HG03520 (cell line): ENCODE results near the gene ACY1.
"Not testable (repeated sequence)": the region's sequence is repeated elsewhere in the genome, so short reads cannot be mapped to it uniquely, and the experiment has no call there.

Experiments
- ATAC-seq: cut with Tn5 transposase; IDR thresholded peaks from one replicate; pipeline ENCODE4 v1.9.1; 2021; ENCODE audit warnings: mild to moderate bottlenecking, moderate library complexity; ENCODE audit not compliant: unreplicated experiment

Gene ACY1

GRCh38 chr3:51980253-51980652 lies 3.1 kb upstream of the ACY1 start:
- no peak for ATAC-seq

- peak; percentile 37 for ATAC-seq
These were observed 940 bp upstream of the ACY1 start for GRCh38 chr3:51982352-51982837.

GRCh38 chr3:51983578-51984268 lies 388 bp downstream of the ACY1 start:
- no peak for ATAC-seq

DNA sequence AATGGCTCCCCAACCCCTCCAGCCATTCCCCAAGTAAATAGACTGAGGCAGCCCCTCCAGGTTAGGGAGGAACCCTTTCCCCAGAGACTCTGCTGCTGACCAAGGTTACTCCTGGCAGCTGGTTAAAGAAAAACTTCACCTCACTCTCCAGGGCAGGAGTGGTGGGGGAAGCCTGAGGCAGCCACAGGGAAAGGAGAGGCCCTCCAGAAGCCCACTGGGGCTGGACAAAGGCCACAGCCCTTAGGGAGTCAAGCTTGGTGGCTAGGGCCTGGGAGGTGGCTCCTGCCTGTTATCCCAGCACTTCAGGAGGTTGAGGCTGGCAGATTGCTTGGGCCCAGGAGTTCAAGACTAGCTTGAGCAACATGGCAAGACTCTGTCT lies 923 bp downstream of the ACY1 start:
- ATAC-seq = no peak

GRCh38 chr3:51985063-51985462 lies 1.7 kb downstream of the ACY1 start:
- ATAC-seq = no peak

GRCh38 chr3:51986010-51986947 lies 2.9 kb downstream of the ACY1 start:
- no peak for ATAC-seq

GRCh38 chr3:51987568-51987967 lies 4.2 kb downstream of the ACY1 start:
- no peak for ATAC-seq

DNA sequence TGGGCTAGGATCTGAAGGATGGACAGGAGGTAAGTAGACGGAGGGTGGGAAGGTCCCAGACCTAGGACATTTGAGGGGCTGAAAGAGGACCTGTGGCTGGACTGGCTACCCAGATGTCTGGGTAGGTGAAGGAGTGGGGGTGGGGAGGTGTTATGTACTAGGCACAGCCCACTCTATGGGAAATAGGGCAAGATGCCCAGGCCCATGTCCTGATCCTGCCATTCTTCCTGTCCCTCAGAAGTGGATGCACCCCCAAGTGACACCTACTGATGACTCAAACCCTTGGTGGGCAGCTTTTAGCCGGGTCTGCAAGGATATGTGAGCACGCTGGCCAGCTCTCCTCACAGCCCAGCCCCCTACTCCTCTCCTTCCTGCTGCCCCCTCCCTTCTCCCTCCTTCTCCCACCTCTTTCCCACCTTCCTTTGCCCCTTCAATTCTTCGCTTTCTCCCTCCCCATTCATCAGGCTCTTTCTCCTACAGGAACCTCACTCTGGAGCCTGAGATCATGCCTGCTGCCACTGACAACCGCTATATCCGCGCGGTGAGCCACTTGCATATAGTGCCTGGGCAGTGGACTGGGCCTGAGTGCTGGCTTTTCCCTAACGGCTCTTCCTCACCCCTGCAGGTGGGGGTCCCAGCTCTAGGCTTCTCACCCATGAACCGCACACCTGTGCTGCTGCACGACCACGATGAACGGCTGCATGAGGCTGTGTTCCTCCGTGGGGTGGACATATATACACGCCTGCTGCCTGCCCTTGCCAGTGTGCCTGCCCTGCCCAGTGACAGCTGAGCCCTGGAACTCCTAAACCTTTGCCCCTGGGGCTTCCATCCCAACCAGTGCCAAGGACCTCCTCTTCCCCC lies 5.2 kb downstream of the ACY1 start:
- ATAC-seq = no peak

DNA sequence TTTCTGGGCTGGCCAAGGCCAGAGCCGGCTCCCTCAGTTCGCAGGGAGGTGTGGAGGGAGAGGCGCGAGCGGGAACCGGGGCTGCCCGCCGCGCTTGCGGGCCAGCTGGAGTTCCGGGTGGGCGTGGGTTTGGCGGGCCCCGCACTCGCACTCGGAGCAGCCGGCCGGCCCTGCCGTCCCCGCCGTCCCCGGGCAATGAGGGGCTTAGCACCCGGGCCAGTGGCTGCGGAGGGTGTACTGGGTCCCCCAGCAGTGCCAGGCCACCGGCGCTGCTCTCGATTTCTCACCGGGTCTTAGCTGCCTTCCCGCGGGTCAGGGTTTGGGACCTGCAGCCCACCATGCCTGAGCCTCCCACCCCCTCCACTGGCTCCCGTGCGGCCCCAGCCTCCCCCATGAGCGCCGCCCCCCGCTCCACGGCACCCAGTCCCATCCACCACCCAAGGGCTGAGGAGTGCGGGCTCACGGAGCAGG lies 7.2 kb downstream of the ACY1 start:
- ATAC-seq = not testable (repeated sequence)

- no peak for ATAC-seq
These were observed 8.8 kb downstream of the ACY1 start for GRCh38 chr3:51992017-51992682.

DNA sequence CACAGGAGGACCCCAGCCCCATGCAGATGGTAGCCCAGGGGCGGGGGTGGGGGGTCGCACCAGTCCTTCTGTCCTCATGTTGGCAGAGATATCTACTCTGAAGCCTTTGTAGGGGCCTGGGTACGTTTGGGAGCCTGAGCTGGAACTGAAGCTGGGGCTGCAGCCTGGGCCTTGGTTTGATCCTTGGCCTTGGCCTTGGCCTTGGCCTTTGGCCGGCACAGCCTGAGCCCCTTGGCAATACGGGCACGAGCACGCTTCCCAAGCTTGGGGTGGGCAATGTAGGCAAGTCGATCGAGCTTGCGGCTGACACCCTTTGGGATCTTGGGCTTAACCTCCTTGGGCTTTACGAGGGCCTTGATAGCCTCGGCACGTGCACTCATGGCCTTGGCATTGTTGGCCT lies 10.3 kb downstream of the ACY1 start:
- ATAC-seq = not testable (repeated sequence)

DNA sequence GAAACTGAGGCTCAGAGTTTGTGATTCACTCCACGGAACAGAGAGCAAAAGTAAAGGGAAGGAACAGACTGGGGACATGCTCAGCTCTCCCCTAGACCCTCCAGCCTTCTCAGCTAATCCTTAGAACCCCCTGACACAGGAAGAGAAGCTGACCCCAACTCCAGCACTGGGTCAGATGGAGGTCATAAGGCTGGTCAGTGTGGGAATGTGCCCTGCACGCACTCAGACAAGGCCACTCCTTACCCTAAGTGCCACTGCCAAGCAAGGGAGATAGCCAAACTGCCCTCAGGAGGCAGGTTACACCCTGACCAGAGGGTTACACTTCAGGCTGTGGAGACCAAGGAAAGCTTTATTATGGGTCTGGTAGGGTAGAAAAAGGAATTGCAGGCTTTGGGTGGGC lies 11.2 kb downstream of the ACY1 start:
- no peak for ATAC-seq

- peak; percentile 66 for ATAC-seq
These were observed 12.2 kb downstream of the ACY1 start, which contains the start of gene RPL29 for GRCh38 chr3:51995346-51996163. Gene RPL29, minus strand, starts transcription at chr3:51995895. Its CDS starts 434 bp downstream, at chr3:51995461.

- no peak for ATAC-seq
These were observed 13.8 kb downstream of the ACY1 start for GRCh38 chr3:51997172-51997571.

DNA sequence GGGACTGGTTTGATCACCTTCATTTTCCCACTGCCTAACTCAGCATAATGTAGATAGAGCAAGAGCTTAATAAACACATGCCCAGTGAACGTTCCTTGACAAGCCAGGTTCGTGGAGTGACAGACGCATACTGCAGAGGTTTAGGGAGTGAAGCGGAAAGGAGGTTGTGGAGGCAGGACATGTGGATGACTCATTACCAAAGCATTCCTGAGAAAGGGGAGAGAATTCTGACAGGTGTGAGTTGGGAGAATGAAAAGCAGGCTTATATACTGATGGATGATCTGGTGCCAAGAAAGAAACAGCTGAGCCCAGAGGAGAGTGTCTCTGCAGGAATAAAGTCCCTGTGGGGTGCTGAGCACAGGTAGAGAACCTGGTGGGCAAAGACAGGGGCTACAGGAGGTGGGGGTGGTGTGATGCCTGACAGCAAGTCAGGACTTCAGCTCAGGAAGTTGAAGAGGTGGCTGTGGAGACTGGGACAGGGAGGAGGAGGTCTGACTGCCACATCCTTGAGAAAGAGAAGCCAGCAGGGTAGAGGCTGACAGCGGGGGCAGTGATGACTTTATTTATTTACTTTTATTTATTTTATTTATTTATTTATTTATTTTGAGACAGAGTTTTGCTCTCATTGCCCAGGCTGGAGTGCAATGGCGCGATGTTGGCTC lies 14.7 kb downstream of the ACY1 start:
- no peak for ATAC-seq

- no peak for ATAC-seq
These were observed 15.4 kb downstream of the ACY1 start for GRCh38 chr3:51998774-51999173.

DNA sequence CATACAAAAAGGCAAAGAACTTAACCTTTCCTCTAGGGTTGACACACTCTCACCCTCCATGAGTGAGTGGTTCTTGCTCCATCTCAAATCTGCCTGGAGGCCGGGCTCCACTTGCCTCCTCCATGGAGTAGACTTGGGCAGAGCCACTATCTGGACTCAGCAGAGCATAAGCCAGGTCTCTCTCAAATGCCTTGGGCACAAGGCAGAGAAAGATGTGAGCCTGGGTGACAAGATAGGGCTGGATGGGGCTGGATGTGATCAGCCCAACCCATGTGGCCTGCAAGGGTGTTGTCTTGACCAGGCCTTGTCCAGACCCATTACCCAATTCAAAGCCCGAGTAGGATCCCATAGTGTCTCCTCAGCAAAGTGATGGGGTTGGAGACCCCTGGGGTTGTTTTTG lies 16.5 kb downstream of the ACY1 start:
- ATAC-seq = no peak

DNA sequence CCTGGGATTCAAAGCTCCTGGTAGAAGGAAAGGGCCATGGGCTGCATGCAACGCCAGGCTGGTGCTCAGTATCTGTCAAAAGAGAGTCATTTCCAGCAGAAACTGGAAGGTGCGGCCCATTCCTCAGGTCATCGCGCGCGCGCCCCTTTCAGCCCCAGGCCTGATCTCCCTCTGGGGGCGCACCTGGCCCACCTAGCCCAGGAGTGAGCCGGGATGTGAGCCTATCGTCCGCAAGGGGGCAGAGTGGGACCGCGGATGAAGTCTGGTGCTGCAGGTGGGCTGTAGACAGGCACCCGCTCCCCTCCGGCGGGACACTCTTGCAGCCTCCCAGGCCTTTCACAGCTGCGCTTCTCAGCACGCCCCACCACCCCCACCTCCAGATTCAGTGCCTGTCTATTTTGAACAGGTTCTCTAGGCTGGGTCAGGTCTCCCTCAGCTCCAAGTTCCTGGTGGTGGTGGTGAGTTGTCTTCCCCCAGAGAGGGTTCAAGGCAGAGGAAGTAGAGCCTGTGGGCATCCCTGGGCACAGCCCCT lies 18.2 kb downstream of the ACY1 start:
- ATAC-seq = no peak

- ATAC-seq = no peak
These were observed 19.4 kb downstream of the ACY1 start for GRCh38 chr3:52002748-52003147.
